Mesodermal cell (in vitro differentiated cells): ENCODE data around the gene LRRFIP1.

ENCODE experiments used
- H3K27ac ChIP-seq: 2 replicates; pipeline ENCODE4 v1.7.0; 2013; ENCODE audit warnings: mild to moderate bottlenecking, low read depth, low read length, moderate library complexity; ENCODE audit not compliant: severe bottlenecking
- H3K36me3 ChIP-seq: 2 replicates; pipeline ENCODE4 v1.7.1; 2013; ENCODE audit warnings: mild to moderate bottlenecking, low read length, moderate library complexity; ENCODE audit not compliant: control insufficient read depth, insufficient read depth
- H3K4me1 ChIP-seq: one replicate; pipeline ENCODE4 v1.7.1; 2013; ENCODE audit warnings: mild to moderate bottlenecking, low read length; ENCODE audit not compliant: insufficient read depth, control insufficient read depth, poor library complexity, severe bottlenecking
- H3K4me3 ChIP-seq: 2 replicates; pipeline ENCODE4 v1.7.0; 2013; ENCODE audit warnings: low read length, control low read depth, mild to moderate bottlenecking; ENCODE audit not compliant: insufficient read depth, poor library complexity, severe bottlenecking; ENCODE audit errors: extremely low read depth
- H3K9me3 ChIP-seq: 2 replicates; pipeline ENCODE4 v1.7.1; 2013; ENCODE audit warnings: mild to moderate bottlenecking, low read length, moderate library complexity; ENCODE audit not compliant: control insufficient read depth
- WGBS, 2 experiments: methylation state at CpG; one replicate each; pipeline ENCODE4 v1.1.5; 2013; ENCODE audit warnings: missing lambda C conversion rate in 2 of 2; ENCODE audit not compliant: insufficient coverage in 2 of 2; 5-methylcytosine and 5-hydroxymethylcytosine counted together

The LRRFIP1 gene

GRCh38 chr2:237712477-237713377 lies 85.3 kb downstream of the LRRFIP1 start:
- no peak overlapping the region for H3K27ac ChIP-seq
- WGBS, 2 experiments, result 95 to 96% methylated on average over 21 of the region's 26 CpGs
- H3K4me3 ChIP-seq, result no peak overlapping the region
- H3K36me3 ChIP-seq, result peaks cover 47% of the 10 kb centered on the region
- peaks cover 33% of the 10 kb centered on the region for H3K4me1 ChIP-seq
- H3K9me3 ChIP-seq, result no peaks in the 10 kb centered on the region

DNA sequence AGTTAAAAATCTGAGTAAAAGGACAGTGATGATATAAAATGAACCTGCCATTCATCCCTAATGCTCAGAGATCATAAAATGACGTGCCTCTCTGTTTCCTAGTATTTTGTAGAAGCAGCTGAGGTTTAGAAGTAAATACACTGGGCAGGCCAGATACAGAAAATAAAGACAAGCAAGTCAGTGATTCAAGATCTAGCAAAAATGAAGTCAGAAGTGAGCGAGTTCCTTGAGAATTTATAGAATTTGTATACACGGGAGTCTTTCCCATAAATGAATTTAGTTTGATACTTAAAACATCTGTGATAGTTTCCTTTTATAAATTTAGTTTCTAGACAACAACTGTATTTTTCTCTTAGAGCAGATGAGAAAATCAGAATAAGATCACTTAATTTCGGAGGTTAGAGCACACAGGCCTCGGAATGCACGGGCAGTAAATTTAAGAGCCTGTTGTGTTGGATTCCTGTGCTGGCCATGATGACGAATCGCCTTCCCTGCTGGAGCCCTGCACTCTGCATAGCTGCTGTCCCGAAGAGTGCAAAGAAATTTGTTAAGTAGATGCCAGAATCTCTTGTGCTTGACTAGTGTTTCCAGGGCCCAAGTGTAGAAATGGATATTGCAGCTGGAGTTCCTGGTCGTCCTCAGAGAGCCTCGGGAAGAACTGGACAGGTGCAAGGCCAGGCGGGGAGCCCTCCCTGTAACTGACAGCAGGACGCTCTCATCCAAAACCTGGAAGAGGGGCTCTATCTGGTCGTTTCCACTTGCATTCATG lies 87.5 kb downstream of the LRRFIP1 start:
- peaks cover 33% of the 10 kb centered on the region for H3K4me1 ChIP-seq
- H3K27ac ChIP-seq, result peak overlapping the region; percentile 89
- H3K4me3 ChIP-seq, result peak overlapping the region; percentile 3
- WGBS, 2 experiments, result 32 to 50% methylated on average over 8 to 12 of the region's 14 CpGs
- peaks cover 40% of the 10 kb centered on the region for H3K36me3 ChIP-seq
- no peaks in the 10 kb centered on the region for H3K9me3 ChIP-seq

GRCh38 chr2:237715459-237715947 lies 88.1 kb downstream of the LRRFIP1 start:
- 58% methylated on average over 8 to 11 of the region's 13 CpGs for WGBS, 2 experiments
- Histone ChIP-seq H3K9me3 (no peaks in the 10 kb centered on the region), H3K27ac (peak overlapping the region; percentile 89), H3K4me1 (peaks cover 38% of the 10 kb centered on the region), H3K4me3 (peak overlapping the region; percentile 3), H3K36me3 (peaks cover 35% of the 10 kb centered on the region)

GRCh38 chr2:237716011-237716410 lies 88.6 kb downstream of the LRRFIP1 start:
- peaks cover 41% of the 10 kb centered on the region for H3K4me1 ChIP-seq
- H3K36me3 ChIP-seq, result peaks cover 30% of the 10 kb centered on the region
- H3K4me3 ChIP-seq, result no peak overlapping the region
- H3K9me3 ChIP-seq, result no peaks in the 10 kb centered on the region
- H3K27ac ChIP-seq, result peak overlapping the region; percentile 89

DNA sequence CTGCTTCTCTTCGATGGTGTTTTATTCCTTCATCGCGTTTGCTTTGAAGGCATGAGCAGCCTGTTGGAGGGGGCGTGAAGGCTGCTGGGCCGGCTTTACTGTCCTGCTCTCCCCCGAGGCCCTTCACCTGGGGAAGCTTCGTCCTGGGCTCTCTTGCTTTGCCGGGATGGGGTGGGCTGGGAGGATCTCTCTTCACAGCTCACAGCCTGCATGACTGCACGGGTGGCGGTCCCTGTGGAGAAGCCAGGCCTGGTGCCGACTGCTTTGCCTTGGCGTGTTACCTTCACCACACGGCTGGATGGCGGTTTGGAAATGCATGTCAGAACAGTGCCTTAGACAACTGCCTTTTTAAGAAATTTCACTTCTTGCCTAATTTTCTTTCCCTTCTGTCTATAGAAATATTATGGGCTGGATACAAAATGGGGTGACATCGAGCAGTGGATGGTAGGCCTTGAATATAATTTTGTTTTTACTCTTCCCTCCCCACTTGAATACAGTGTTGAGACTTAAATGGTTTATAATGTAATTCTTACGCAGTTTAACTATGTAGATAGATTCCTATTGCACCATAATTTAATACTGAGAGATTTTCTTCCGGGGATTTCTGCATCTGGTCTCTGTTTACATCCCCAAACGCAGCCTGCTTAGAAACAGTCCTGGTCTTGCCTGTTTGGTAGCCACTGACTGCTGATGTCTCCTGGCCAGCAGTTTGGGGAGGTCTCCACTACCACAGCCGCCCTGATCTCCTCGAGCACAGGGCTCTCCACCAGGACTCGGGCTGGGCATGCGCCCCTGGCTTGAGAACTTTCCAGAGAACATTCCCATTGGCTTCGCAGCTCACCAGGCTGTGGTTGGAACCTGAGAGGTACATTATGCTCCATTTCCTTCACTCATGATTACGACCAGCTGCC lies 90.2 kb downstream of the LRRFIP1 start:
- H3K4me1 ChIP-seq, result peaks cover 46% of the 10 kb centered on the region
- 79 to 93% methylated on average over 11 to 17 of the region's 24 CpGs for WGBS, 2 experiments

DNA sequence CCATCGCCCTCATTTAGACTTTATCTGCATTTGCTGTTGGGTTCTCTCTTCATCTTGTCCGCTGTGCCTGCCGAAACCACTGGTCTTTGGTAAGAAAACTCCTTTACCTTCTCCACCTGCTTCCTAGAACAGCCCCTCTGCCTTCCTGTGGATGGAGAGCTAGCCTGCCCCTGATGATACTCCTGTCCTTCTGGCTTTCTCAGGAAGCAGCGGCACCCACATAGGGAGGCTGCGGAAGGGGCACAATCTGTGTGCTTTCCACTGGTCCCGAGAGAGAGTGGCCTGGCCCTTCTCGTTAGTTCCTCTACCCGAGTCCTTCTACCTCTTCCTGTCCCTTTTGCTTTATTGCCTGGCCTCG lies 90.9 kb downstream of the LRRFIP1 start:
- H3K4me1 ChIP-seq, result peaks cover 46% of the 10 kb centered on the region
- peaks cover 21% of the 10 kb centered on the region for H3K36me3 ChIP-seq
- H3K9me3 ChIP-seq, result no peaks in the 10 kb centered on the region
- no peak overlapping the region for H3K27ac ChIP-seq
- H3K4me3 ChIP-seq, result no peak overlapping the region
- whole genome bisulfite sequencing, 2 experiments, result 88 to 95% methylated on average over 7 to 8 of the region's 9 CpGs

More for the DNA sequence above, 90.2 kb downstream of the LRRFIP1 start:
- H3K36me3 ChIP-seq, result peaks cover 21% of the 10 kb centered on the region
- H3K9me3 ChIP-seq, result no peaks in the 10 kb centered on the region
- no peak overlapping the region for H3K27ac ChIP-seq
- no peak overlapping the region for H3K4me3 ChIP-seq

- Histone ChIP-seq H3K9me3 (no peaks in the 10 kb centered on the region), H3K36me3 (peaks cover 26% of the 10 kb centered on the region), H3K4me1 (peaks cover 43% of the 10 kb centered on the region), H3K4me3 (no peak overlapping the region), H3K27ac (no peak overlapping the region)
- 97 to 98% methylated on average over 6 to 7 of the region's 7 CpGs for WGBS, 2 experiments
Observed at GRCh38 chr2:237720444-237720843, 93.1 kb downstream of the LRRFIP1 start.

GRCh38 chr2:237720957-237721356 lies 93.6 kb downstream of the LRRFIP1 start:
- Histone ChIP-seq H3K4me1 (peaks cover 38% of the 10 kb centered on the region), H3K27ac (no peak overlapping the region), H3K36me3 (peaks cover 26% of the 10 kb centered on the region), H3K9me3 (no peaks in the 10 kb centered on the region), H3K4me3 (no peak overlapping the region)
- 93 to 100% methylated on average over 3 to 4 of the region's 7 CpGs for WGBS, 2 experiments

DNA sequence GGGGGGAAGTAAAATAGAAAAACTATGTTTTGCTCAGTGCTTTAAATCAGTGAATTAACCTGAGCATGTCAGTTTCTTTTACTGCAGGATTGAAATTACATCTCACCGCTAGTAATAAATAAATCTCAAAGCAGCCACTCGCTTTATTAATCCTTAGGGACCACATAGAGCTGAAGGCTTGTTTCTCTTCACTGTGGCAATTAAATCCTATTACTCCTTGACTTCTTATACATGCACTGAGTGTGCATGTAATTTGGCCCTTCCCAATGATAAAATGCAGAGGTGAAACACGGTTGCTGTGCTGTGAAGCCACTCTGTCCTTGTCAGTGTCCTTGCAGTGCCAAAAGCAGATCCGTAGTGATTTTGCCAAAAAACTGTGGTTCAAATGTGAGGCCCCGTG lies 94.1 kb downstream of the LRRFIP1 start:
- peaks cover 35% of the 10 kb centered on the region for H3K4me1 ChIP-seq
- WGBS, 2 experiments, result 90 to 98% methylated on average over 4 to 5 of the region's 5 CpGs
- peaks cover 26% of the 10 kb centered on the region for H3K36me3 ChIP-seq
- H3K4me3 ChIP-seq, result no peak overlapping the region
- no peaks in the 10 kb centered on the region for H3K9me3 ChIP-seq
- H3K27ac ChIP-seq, result peak overlapping the region; percentile 47

DNA sequence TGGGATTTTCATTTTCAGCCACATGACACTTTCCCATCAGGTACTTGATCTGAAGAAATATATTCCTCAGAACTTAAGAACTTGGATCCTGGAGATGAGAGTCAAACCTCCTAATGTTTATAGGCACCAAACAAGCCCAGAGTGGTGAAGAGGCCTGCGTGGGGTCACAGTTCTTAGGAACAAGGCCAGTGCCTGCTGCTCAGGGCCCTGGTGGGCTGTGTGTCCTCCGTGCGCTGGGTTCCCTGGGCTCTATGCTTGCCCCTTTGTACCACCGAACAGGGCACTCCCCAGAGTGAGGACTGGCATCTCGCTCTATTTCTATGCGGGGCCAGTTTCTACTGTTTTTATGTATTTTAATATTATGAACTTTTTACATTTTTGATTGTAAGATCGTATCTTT lies 95.2 kb downstream of the LRRFIP1 start:
- Histone ChIP-seq H3K9me3 (no peaks in the 10 kb centered on the region), H3K36me3 (peaks cover 26% of the 10 kb centered on the region)

More for the DNA sequence above, 95.2 kb downstream of the LRRFIP1 start:
- no peak overlapping the region for H3K27ac ChIP-seq
- 92 to 95% methylated on average over 3 to 4 of the region's 7 CpGs for WGBS, 2 experiments
- peaks cover 31% of the 10 kb centered on the region for H3K4me1 ChIP-seq
- H3K4me3 ChIP-seq, result no peak overlapping the region
